HUES48 (cell line): Measurements from ENCODE around the gene COMMD1.

ENCODE experiments used
- H3K27ac ChIP-seq: one replicate; pipeline ENCODE4 v1.7.0; 2013; ENCODE audit warnings: low read depth, low read length, inconsistent platforms
- H3K27me3 ChIP-seq: 2 replicates; pipeline ENCODE4 v1.6.1; 2013; ENCODE audit warnings: mild to moderate bottlenecking, low read length; ENCODE audit not compliant: control insufficient read depth, insufficient read depth
- H3K36me3 ChIP-seq: 2 replicates; pipeline ENCODE4 v1.6.1; 2013; ENCODE audit warnings: low read length; ENCODE audit not compliant: control insufficient read depth, insufficient read depth
- H3K4me1 ChIP-seq: 2 replicates; pipeline ENCODE4 v1.6.1; 2013; ENCODE audit warnings: mild to moderate bottlenecking, low read length; ENCODE audit not compliant: control insufficient read depth, insufficient read depth
- H3K4me3 ChIP-seq: 2 replicates; pipeline ENCODE4 v1.5.1; 2013; ENCODE audit warnings: mild to moderate bottlenecking, low read depth, low read length
- H3K9ac ChIP-seq: 2 replicates; pipeline ENCODE4 v1.6.1; 2013; ENCODE audit warnings: mild to moderate bottlenecking, low read depth, low read length, moderate library complexity
- H3K9me3 ChIP-seq: 2 replicates; pipeline ENCODE4 v1.6.1; 2013; ENCODE audit warnings: low read length; ENCODE audit not compliant: control insufficient read depth, insufficient read depth

Gene COMMD1

DNA sequence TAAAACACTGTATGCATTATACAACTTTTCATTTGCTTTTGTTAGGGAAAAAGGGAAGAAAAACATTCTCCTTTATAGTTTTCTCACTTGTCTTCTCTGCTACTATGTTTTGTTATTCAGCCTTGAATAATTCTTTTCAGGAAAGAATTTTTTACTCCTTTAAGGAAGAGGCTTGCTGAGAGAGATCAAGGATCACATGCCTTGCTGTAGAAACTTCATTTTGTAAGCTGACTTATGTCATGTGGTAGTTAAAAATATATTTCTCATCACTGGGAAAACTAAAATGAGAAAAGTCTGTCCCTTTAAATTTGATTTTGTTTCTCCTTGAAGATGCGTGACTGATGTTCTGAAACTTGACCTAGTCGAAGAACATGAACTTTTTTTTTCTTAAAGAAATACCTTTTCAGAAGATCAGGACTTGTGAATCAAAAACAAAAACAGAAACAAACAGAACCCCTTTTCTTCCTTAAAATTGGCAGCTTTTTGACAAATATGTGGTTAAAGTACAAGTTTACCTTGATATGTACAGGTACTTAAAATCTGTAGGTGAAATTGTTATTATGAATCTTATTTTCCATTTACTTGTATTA, 145.1 kb downstream of the COMMD1 start:
- Histone ChIP-seq H3K4me3 (no peak overlapping the region; the same call in 1 of the 2 replicates), H3K27me3 (no peaks in the 10 kb centered on the region), H3K4me1 (peaks cover 30% of the 10 kb centered on the region), H3K9ac (peak overlapping the region; percentile 2; the same call in 1 of the 2 replicates), H3K36me3 (no peaks in the 10 kb centered on the region), H3K27ac (peak overlapping the region; percentile 83), H3K9me3 (no peaks in the 10 kb centered on the region)

DNA sequence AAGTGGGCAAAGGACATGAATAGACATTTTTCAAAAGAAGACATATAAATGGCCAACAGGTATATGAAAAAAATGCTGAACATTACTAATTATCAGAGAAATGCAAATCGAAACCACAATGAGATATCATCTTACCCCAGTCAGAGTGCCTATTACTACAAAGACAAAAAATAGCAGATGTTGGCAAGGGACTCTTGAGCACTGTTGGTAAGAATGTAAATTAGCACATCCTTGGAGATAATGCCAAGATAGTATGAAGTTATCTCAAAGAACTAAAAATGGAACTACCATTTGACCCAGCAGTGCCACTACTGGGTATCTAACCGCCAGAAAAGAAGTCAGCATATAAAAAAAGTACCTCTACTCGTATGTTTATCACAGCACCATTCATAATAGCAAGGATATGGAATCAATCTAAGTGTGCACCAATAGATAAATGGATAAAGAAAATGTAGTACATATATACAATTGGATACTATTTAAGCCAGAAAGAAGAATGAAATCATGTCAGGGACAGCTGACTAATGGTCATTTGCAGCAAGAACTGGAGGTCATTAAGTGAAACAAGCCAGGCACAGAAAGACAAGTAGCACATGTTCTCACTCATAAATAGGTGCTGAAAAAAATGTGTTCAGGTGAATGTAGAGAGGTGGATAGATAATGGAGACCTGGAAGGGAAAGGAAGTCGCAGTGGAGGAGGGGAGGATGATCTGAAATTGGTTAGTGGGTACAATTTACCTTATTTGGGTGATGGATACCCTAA, 148.7 kb downstream of the COMMD1 start:
- Histone ChIP-seq H3K36me3 (no peaks in the 10 kb centered on the region), H3K27ac (no peak overlapping the region), H3K9me3 (no peaks in the 10 kb centered on the region), H3K4me3 (no peak overlapping the region), H3K27me3 (no peaks in the 10 kb centered on the region), H3K4me1 (peaks cover 28% of the 10 kb centered on the region), H3K9ac (no peak overlapping the region)

DNA sequence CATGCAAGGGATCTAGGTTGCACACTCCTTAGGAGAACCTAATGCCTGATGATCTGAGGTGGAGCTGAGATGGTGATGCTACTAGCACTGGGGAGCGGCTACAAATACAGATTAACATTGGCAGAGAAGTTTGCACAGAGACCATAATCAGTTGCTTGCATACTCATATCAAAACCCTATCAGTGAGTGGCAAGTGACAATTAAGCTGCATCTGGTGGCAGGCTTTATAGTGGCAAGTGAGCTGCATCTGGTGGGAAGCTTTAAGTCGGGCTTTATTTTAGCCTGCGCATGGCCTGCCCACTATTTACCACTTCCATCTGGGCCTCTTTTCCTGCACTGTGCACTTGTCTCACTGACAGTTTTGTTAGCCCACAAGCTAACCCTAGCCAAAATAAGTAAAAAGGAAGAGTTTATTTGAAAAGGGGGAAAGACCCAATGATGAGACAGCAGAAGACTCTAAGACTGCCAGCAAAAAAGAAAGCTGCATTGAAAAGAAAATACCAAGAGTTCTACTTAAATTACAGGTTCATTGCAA, 149.5 kb downstream of the COMMD1 start:
- H3K27ac ChIP-seq = no peak overlapping the region
- no peak overlapping the region for H3K9ac ChIP-seq

DNA sequence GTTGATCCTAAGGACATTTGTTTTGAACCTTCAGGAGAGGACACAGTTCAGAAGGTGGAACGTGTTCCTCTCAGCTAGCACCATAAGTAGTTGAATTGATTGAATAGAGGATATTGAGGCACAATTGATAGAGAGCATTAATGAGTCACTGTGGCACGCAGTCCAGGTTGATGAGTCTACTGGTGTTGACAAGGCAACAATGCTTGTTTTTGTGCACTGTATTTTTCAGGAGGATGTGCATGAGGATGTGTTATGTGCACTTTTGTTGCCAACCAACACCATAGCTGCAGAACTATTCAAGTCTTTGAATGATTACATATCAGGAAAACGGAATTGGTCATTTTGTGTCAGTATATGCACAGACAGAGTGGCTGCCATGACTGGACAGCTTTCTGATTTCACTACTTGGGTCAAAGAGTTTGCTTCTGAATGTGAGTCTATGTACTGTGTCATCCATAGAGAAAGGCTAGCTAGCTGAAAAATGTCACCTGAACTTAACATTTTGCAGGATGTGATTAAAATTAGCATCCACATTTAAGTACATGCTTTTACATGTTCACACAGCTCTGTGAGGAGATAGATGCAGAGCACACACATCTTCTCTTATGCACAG, 150.4 kb downstream of the COMMD1 start:
- no peak overlapping the region for H3K9ac ChIP-seq
- H3K27ac ChIP-seq = no peak overlapping the region
- no peaks in the 10 kb centered on the region for H3K36me3 ChIP-seq
- no peak overlapping the region for H3K4me3 ChIP-seq
- H3K9me3 ChIP-seq = no peaks in the 10 kb centered on the region
- peaks cover 12% of the 10 kb centered on the region for H3K4me1 ChIP-seq
- H3K27me3 ChIP-seq = no peaks in the 10 kb centered on the region

More for the DNA sequence above, 149.5 kb downstream of the COMMD1 start:
- Histone ChIP-seq H3K36me3 (no peaks in the 10 kb centered on the region), H3K9me3 (no peaks in the 10 kb centered on the region), H3K27me3 (no peaks in the 10 kb centered on the region), H3K4me1 (peaks cover 21% of the 10 kb centered on the region), H3K4me3 (no peak overlapping the region)

DNA sequence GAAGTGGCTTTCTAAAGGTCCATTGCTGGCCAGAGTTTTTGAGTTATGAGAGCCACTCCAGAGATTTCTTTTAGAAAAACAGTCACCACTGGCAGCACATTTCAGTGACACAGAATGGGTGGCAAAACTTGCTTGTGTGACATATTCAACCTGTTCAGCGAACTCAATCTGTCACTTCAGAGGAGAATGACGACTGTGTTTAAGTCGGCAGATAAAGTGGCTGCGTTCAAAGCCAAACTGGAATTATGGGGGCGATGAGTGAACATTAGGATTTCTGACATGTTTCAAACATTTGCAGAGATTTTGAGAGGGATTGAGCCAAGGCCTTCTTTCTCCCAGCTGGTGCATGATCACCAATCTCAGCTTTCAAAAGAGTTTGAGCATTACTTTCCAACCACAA, 150.9 kb downstream of the COMMD1 start:
- H3K4me1 ChIP-seq = peaks cover 7% of the 10 kb centered on the region
- no peak overlapping the region for H3K9ac ChIP-seq
- H3K27me3 ChIP-seq = no peaks in the 10 kb centered on the region
- H3K4me3 ChIP-seq = no peak overlapping the region
- H3K9me3 ChIP-seq = no peaks in the 10 kb centered on the region
- no peak overlapping the region for H3K27ac ChIP-seq
- H3K36me3 ChIP-seq = no peaks in the 10 kb centered on the region

DNA sequence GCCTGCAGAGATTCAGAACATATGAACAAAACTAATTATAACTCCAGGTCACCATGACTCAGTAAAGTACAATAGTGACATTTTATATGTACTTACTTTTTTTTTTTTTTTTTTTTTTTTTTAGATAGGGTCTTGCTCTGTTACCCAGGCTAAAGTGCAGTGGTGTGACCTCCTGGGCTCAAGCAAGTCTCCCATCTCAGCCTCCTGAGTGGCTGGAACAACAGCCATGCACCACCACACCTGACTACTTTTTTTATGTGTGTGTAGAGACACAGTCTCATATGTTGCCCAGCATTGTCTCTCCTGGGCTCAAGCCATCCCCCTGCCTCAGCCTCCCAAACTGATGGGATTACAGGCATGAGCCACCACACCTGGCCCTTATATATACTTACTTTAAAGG, 159.8 kb downstream of the COMMD1 start:
- H3K36me3 ChIP-seq = no peaks in the 10 kb centered on the region
- no peak overlapping the region for H3K9ac ChIP-seq
- H3K9me3 ChIP-seq = no peaks in the 10 kb centered on the region
- no peaks in the 10 kb centered on the region for H3K27me3 ChIP-seq
- H3K4me3 ChIP-seq = no peak overlapping the region
- H3K4me1 ChIP-seq = no peaks in the 10 kb centered on the region
- no peak overlapping the region for H3K27ac ChIP-seq

DNA sequence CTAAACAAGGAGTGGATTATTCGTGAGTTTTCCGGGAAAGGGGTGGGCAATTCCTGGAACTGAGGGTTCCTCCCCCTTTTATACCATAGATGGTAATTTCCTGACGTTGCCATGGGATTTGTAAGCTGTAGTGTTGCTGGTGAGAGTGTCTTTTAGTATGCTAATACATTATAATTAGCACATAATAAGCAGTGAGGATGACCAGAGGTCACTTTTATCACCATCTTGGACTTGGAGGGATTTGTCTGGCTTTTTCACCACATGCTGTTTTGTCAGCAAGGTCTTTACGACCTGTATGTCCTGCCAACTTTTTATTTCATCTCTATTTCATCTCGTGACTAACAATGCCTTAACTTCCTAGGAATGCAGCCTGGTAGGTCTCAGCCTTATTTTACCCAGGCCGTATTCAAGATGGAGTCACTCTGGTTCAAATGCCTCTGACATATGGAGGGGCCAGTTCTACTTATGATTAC, 165.7 kb downstream of the COMMD1 start:
- Histone ChIP-seq H3K4me1 (peaks cover 18% of the 10 kb centered on the region), H3K36me3 (no peaks in the 10 kb centered on the region), H3K27me3 (no peaks in the 10 kb centered on the region), H3K9me3 (peaks cover 19% of the 10 kb centered on the region), H3K27ac (no peak overlapping the region), H3K4me3 (no peak overlapping the region), H3K9ac (no peak overlapping the region)

DNA sequence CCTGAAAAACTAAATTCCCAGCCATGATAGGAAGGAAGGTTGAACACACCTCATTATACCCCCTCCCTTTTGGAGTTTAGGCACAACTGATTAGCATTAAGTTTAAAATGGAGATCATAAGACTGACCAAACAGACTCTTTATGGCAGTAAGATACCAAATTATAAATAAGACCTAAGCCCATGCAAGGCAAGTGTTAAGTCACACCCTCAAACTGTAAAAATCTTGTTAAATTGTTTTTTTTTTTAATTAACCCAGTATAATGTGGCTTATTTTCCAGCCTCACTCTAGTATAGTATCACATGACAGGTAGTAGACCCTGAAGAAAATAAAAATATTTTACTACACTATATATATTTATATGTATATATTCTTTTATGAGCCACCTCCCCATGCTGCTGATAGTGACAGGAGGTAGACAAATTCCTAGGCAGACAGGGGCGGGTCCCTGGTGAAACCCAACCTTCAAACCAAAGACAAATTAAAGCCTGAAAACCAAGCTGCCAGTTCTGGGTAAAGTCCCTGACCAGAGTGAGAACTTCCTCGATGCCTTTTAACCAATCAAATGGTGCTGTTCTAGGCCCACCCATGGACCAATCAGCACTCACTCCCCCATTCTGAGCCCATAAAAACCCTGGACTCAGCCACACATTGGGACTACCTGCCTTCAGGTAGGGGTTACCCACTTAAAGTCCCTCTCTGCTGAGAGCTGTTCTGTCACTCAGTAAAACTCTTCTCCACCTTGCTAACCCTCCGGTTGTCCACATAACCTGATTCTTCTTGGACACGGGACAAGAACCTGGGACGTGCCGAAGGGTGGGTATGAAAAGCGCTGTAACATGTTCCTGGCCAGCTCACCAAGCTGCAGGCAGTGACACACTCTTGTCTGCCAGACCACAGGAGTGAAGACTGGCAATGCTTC, 166.5 kb downstream of the COMMD1 start:
- no peaks in the 10 kb centered on the region for H3K36me3 ChIP-seq
- H3K9ac ChIP-seq = no peak overlapping the region
- no peak overlapping the region for H3K27ac ChIP-seq
- H3K4me1 ChIP-seq = peaks cover 18% of the 10 kb centered on the region
- H3K4me3 ChIP-seq = no peak overlapping the region
- peaks cover 19% of the 10 kb centered on the region for H3K9me3 ChIP-seq
- no peaks in the 10 kb centered on the region for H3K27me3 ChIP-seq

DNA sequence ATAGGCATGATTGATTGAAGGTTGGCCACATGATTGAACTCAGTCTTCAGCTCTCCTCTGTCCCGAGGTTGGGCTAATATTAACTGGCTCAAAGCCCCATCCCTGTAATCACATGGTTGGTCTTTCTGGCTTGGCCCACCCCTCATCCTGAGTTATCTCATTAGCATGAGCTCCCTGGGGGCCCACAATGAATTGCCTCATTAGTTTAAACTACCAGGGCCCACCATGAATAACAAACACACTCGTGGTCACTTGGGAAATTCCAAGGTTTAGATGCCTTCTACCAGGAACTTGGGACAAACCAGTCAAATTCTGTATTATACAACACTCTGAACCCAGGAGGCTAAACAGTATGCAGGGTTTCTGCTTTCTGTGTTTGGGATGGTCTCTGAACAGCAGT, 168.8 kb downstream of the COMMD1 start:
- H3K9ac ChIP-seq = no peak overlapping the region

DNA sequence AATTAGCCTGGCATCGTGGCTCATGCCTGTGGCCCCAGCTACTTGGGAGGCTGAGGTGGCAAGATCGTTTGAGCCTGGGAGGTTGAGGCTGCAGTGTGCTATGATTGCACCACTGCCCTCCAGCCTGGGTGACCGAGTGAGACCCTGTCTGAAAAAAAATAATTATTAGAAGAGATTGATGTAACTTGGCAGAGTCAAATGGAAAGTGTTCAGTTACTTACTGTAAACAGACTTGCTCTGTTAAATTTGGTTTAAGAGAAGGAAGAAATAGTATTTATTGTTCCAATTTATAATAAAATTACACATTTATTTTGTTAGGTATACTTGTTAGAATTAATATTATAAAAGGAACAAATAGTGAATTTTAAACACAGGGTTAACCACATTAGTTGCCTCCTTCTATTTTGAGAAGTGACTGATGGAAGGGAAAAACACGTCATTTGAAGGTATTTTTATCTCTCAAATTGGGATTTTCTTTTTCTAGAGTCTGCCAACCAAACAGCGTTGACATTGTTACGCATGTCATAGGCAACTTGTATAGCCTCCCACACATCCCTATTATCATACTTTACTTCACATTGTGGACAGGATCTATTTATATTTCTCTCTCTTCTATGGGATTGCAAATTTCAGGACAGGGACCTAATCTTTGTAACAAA, 171.6 kb downstream of the COMMD1 start:
- Histone ChIP-seq H3K27me3 (no peaks in the 10 kb centered on the region), H3K27ac (no peak overlapping the region), H3K4me3 (no peak overlapping the region), H3K9ac (no peak overlapping the region), H3K9me3 (peaks cover 11% of the 10 kb centered on the region), H3K36me3 (no peaks in the 10 kb centered on the region), H3K4me1 (peaks cover 18% of the 10 kb centered on the region)

More for the DNA sequence above, 168.8 kb downstream of the COMMD1 start:
- H3K27ac ChIP-seq = peak overlapping the region; percentile 3
- H3K27me3 ChIP-seq = no peaks in the 10 kb centered on the region
- H3K9me3 ChIP-seq = peaks cover 19% of the 10 kb centered on the region
- H3K36me3 ChIP-seq = no peaks in the 10 kb centered on the region
- no peak overlapping the region for H3K4me3 ChIP-seq
- H3K4me1 ChIP-seq = peaks cover 18% of the 10 kb centered on the region
